Suprapubic skin (tissue), 4 donors: Measurements from ENCODE around the gene KLHDC9. TPM values are rescaled to one million over a fixed set of nuclear protein-coding genes. Genes with fewer than 3 reads are reported as not detected.

ENCODE experiments used
- DNase-seq, 2 donors: peaks; one replicate each; pipeline ENCODE4 v3.0.0-alpha.2; 2019; ENCODE audit warnings: low spot score in 2 of 2
- H3K27ac ChIP-seq: fragments of 200-600 bp; sonication (generic); one replicate; pipeline ENCODE4 v1.5.1; 2019
- H3K27me3 ChIP-seq: fragments of 200-600 bp; sonication (generic); one replicate; pipeline ENCODE4 v1.5.1; 2019
- H3K36me3 ChIP-seq: fragments of 200-600 bp; sonication (generic); one replicate; pipeline ENCODE4 v1.5.1; 2019
- H3K4me1 ChIP-seq: fragments of 200-600 bp; sonication (generic); one replicate; pipeline ENCODE4 v1.5.1; 2019
- H3K4me3 ChIP-seq: fragments of 200-600 bp; sonication (generic); one replicate; pipeline ENCODE4 v1.5.1; 2019; ENCODE audit warnings: mild to moderate bottlenecking
- H3K9me3 ChIP-seq: fragments of 200-600 bp; sonication (generic); one replicate; pipeline ENCODE4 v1.5.1; 2019
- EP300 ChIP-seq: sonication (generic); formaldehyde crosslinking; IDR thresholded peaks from one replicate; pipeline ENCODE4 v1.6.1; 2017; ENCODE audit warnings: antibody characterized with exemption
- POLR2A ChIP-seq, 2 donors: fragments of 450-650 bp; IDR thresholded peaks; one replicate each; pipeline ENCODE4 v1.6.1; 2017; ENCODE audit warnings: antibody characterized with exemption in 2 of 2, mild to moderate bottlenecking in 2 of 2, moderate library complexity in 2 of 2
- POLR2AphosphoS5 ChIP-seq, 3 donors: sonication (generic); formaldehyde crosslinking; IDR thresholded peaks; one replicate each; pipeline ENCODE4 v1.6.1; 2017; ENCODE audit warnings: antibody characterized with exemption in 3 of 3
- WGBS: methylation state at CpG from one replicate; pipeline ENCODE4 v1.1.5; 2018; 5-methylcytosine and 5-hydroxymethylcytosine counted together
- total RNA-seq, 4 donors: library from RNA; depleted of rRNA; stranded (reverse); fragments of >200 nt; gene quantifications; one replicate each; pipeline ENCODE4 v1.1.0, GENCODE V29; 2016
- TF ChIP-seq, protein P1 (sequence below), 2 donors: fragments of 200-600 bp in 1 of 2; fragments of 450-650 bp in 1 of 2; sonication (generic) in 1 of 2; IDR thresholded peaks; one replicate each; pipeline ENCODE4 v1.5.1; 2016 to 2019; ENCODE audit warnings: antibody characterized with exemption in 2 of 2, mild to moderate bottlenecking in 1 of 2, moderate library complexity in 1 of 2

The KLHDC9 gene
- total RNA-seq, 4 donors from 2014 or later, result 1.3 to 4.0 (median 1.4) TPM; not detected in 1

DNA sequence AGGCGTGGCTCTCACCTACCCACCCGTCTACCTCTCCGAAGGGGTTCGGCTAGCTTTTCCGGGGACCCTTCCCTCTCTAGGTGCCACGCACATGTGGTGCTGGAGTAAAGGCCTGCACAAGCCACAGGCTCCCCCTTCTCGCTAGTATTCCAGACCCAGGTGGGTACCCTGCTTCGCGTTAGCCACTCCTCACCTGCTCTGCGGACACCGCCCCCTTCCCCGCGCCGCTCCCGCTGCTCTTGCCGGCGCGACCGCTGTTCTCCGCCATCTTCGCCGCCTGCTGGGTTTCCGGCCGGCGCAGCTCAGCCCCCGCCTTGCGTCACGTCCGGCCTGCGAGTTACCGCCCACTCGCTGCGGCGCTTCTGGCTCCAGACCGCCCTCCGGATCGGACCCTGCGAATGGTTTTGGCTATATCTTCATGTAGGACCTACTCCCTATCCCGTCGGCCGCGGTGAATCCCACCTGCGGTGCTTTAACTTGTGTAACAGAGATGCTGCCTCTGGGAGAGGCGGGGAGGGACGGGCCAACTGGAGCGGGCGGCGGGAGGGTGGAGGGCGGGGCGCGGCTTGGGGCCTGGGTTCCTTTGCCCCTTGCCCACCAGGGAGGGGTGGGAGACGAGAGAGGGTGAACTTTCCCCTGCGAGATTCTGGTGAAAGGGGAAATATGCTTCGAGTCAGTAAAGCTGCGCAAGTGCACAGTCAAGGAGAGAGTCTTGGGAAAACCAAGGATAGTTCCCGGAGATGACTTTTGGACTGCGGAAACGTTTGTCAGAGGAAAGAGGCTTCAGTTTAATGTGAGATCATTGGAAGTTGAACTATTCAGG, 19.8 kb downstream of the KLHDC9 start, which contains the start of the genes NIT1 and PFDN2:
Gene NIT1, plus strand, starts transcription at position 347 of the 823 bp plus-strand sequence. Its CDS starts 72 bp downstream, at position 419.
Gene PFDN2, minus strand, starts transcription at position 279 of the 823 bp plus-strand sequence. Its CDS starts 11 bp downstream, at position 268.
- WGBS, result under 1% methylated on average over 31 of the region's 58 CpGs
- Histone ChIP-seq H3K27ac (peak within 1 kb of the TSS; percentile 97), H3K4me3 (peak within 1 kb of the TSS; percentile 99), H3K4me1 (peaks cover 63% of the 10 kb centered on the region), H3K36me3 (peaks cover 35% of the 10 kb centered on the region), H3K9me3 (no peaks in the 10 kb centered on the region), H3K27me3 (no peaks in the 10 kb centered on the region)
- DNase-seq, result peak; percentile 92 to 94
- TF ChIP-seq, protein P1, sequence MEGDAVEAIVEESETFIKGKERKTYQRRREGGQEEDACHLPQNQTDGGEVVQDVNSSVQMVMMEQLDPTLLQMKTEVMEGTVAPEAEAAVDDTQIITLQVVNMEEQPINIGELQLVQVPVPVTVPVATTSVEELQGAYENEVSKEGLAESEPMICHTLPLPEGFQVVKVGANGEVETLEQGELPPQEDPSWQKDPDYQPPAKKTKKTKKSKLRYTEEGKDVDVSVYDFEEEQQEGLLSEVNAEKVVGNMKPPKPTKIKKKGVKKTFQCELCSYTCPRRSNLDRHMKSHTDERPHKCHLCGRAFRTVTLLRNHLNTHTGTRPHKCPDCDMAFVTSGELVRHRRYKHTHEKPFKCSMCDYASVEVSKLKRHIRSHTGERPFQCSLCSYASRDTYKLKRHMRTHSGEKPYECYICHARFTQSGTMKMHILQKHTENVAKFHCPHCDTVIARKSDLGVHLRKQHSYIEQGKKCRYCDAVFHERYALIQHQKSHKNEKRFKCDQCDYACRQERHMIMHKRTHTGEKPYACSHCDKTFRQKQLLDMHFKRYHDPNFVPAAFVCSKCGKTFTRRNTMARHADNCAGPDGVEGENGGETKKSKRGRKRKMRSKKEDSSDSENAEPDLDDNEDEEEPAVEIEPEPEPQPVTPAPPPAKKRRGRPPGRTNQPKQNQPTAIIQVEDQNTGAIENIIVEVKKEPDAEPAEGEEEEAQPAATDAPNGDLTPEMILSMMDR (IDR thresholded peaks at IDR 0.05), result no peak
- TF ChIP-seq POLR2AphosphoS5 (IDR thresholded peaks at IDR 0.05) (peak; percentile 92 to 96 (median 95)), POLR2A (IDR thresholded peaks at IDR 0.05) (peak; percentile 84 to 90)

DNA sequence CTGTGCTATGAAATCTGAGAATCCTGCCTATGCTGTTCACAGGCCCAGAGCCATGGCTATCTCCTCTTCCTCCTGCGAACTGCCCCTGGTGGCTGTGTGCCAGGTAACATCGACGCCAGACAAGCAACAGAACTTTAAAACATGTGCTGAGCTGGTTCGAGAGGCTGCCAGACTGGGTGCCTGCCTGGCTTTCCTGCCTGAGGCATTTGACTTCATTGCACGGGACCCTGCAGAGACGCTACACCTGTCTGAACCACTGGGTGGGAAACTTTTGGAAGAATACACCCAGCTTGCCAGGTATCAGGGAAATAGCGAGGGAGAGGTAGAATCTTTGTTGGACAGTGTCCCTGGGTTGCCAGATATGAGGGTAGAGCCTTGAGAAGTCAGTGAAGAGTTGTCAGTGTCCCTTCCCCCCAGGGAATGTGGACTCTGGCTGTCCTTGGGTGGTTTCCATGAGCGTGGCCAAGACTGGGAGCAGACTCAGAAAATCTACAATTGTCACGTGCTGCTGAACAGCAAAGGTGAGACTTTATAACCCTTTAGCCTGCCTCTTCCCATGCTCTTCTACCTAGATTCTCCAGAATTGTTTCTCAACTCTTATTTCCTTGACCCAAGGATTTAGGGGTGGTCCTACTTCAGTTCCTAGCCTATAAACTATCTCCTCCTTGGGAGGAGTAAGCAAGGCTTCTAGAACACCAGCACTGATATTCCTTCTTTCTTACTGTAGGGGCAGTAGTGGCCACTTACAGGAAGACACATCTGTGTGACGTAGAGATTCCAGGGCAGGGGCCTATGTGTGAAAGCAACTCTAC, 21.1 kb downstream of the KLHDC9 start:
- no peak for DNase-seq
- H3K4me3 ChIP-seq, result peak overlapping the region; percentile 99
- H3K27me3 ChIP-seq, result no peaks in the 10 kb centered on the region
- WGBS, result 46% methylated on average over 6 of the region's 10 CpGs
- H3K9me3 ChIP-seq, result no peaks in the 10 kb centered on the region
- TF ChIP-seq POLR2A (IDR thresholded peaks at IDR 0.05), result no peak
- TF ChIP-seq POLR2AphosphoS5 (IDR thresholded peaks at IDR 0.05), result peak in 1 of 3 donors; percentile 2
- TF ChIP-seq EP300, result no peak
- TF ChIP-seq, protein P1 (IDR thresholded peaks at IDR 0.05), result peak; percentile 43 to 62
- H3K36me3 ChIP-seq, result peaks cover 44% of the 10 kb centered on the region
- peak overlapping the region; percentile 97 for H3K27ac ChIP-seq
- peaks cover 59% of the 10 kb centered on the region for H3K4me1 ChIP-seq

DNA sequence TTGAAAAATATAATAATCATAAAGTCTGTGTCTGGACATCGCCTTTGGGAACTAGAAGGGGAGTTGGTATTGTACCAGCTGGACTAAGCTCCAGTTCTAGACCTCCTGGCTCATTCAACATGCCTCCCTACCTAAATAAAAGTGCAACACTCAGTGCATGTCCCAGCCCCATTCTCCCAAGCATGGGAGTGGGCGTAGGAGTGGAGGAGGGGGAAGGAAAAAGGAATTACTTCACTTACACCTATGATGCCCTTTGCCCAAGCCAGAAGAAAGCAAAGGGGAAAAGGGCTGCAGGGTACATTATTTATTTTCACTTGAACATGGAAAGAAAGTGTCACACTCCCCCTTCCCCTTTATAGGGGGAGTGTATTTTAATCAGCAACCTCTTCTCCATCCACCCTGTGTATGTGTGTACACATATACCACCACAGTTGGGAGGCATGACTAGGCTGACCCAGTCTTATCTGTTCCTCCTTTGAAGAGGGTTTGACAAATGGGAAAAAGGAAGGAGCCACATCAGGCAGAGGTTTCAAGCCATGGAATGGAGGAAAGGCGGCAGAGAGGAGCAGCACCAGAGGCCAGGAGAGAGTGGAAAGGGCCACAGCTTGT, 23.0 kb downstream of the KLHDC9 start:
- Histone ChIP-seq H3K9me3 (no peaks in the 10 kb centered on the region), H3K27me3 (no peaks in the 10 kb centered on the region), H3K27ac (no peak overlapping the region), H3K4me1 (peaks cover 47% of the 10 kb centered on the region), H3K36me3 (peaks cover 61% of the 10 kb centered on the region), H3K4me3 (no peak overlapping the region)
- WGBS, result 94% methylated on average over 3 of the region's 3 CpGs
- DNase-seq, result no peak
- TF ChIP-seq POLR2AphosphoS5 (IDR thresholded peaks at IDR 0.05) (no peak), POLR2A (IDR thresholded peaks at IDR 0.05) (no peak), EP300 (no peak)
- TF ChIP-seq, protein P1 (IDR thresholded peaks at IDR 0.05), result no peak

DNA sequence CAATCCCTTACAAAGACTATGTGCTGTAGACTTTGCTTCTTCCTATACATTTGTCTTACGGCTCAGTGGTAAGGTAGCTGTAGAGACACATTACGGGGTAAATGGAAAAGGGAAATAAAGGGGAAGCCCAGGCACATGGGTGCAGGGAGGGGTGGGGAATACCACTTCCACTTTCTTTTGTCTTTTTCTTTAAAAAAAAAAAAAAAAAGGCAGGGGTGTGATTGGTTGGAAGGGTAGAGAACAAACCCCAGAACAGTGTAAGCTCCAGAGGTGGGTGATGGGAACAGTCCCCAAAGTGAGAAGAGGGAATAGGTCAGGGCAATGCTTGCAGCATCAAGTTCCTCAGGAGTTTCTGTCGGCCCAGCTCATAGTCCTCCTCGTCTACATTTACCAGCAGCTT, 23.7 kb downstream of the KLHDC9 start:
- Histone ChIP-seq H3K4me3 (no peak overlapping the region), H3K9me3 (no peaks in the 10 kb centered on the region), H3K4me1 (peaks cover 40% of the 10 kb centered on the region), H3K27ac (no peak overlapping the region), H3K27me3 (no peaks in the 10 kb centered on the region), H3K36me3 (peaks cover 64% of the 10 kb centered on the region)
- no peak for DNase-seq
- 78% methylated on average over 4 of the region's 4 CpGs for WGBS
- TF ChIP-seq POLR2A (IDR thresholded peaks at IDR 0.05) (no peak), POLR2AphosphoS5 (IDR thresholded peaks at IDR 0.05) (no peak), EP300 (no peak)
- TF ChIP-seq, protein P1 (IDR thresholded peaks at IDR 0.05), result no peak
